ENCODE measurements around the gene DNAH8.

Gene DNAH8

GRCh38 chr6:38976801-38977500 lies 261.8 kb downstream of the DNAH8 start:
- DNase-seq, result no peak

DNA sequence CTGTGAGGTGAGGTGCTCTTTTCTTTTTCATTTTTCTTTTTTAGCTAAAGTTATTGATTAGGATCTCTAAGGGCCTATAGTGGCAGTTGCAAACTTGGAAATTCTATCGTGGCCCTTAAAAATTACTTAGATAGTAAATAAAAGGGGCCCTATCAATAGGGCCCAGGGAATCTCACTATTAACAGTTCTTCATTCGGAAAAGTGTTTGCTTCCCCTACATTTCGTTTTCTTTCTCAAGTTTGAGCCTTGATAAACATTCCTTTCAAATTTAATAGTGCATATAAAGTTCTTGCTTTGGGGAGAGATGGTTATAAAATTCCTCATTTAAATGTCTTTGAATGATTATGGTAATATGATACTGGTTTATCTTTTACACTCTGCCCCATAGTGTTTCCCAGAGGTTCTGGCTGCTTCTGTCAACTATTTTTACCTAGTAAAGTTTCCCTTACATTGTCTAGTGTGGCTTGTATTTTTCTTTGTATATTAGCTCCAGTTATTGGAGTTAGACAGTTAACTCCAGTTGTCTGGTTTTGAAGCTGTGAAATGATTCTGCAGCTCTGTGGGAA lies 263.1 kb downstream of the DNAH8 start:
- no peak for DNase-seq

DNA sequence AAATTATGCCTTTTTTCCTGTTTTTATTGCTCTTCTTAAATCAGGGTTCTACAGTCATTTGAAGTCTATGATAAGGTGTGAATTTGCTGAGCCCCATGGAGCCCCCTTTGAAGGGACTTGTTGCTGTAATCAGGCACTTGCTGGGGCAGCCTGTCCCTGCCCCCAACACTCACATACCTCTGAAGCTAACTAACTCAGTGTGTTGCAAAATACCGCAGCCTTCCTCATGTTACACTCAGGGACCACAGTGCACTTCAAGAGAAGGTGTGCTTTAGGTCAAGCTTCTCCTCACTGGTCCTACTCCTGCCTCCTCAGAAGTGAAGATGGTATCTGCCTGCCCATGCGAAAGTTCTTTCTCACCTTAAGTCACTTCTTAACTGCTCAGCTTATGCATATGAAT lies 267.4 kb downstream of the DNAH8 start:
- no peak for DNase-seq

GRCh38 chr6:38984723-38985122 lies 269.6 kb downstream of the DNAH8 start:
- no peak for DNase-seq

- DNase-seq, result no peak
Measured at GRCh38 chr6:38985839-38986238, 270.7 kb downstream of the DNAH8 start.

GRCh38 chr6:38987503-38987902 lies 272.4 kb downstream of the DNAH8 start:
- no peak for DNase-seq

DNA sequence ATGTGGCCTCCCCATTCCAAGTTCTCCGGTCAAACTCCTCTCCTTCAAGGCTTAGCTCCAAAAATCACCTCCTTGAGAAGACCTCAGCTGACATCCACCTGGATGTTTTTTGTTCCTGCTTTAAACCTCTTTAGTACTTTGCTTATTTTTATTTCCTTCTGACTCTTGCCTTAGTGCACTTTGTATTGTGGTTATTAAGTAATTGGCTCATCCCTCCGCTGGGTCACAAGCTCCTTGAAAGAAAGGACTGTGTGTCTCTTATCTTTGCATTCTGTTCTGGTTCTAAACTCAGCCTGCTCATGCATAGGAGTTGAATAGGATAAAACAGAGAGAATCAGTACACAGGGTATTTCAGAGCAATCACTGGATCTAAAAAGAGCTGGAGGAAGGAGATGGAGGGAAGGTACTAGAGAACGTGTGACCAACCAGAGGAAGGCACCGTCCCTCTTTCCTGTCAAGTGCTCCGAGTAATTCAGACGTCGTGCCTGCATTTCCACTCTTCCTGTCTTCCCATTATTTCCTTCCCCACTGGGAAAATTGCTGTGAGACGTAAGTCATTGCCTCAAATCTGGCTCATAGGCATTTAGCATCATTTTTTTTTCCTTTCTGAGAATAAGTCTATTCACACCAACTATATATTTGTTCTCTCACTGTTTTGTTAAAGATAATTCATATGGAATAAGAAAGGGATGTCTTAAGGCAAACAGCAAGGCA lies 273.8 kb downstream of the DNAH8 start:
- DNase-seq, result no peak

DNA sequence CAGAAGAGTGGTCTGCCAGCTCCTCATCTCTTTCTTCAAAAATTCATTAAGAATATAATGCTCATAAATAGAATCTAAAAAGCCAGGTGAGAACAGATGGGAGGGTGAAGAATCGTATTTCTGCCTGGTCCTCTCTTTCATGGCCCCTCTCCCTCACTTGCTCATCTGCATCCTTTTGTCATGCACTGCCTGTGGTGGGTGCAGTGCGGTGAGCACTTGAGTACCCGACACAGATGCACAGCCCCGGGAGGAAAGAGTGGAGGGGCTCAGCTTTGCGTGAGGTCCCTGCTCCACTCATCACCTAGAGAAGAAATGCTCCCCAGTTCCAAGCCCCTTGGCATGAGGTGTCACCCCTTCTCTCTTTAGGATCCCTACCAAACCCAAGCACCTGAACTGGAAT lies 275.4 kb downstream of the DNAH8 start:
- no peak for DNase-seq

DNA sequence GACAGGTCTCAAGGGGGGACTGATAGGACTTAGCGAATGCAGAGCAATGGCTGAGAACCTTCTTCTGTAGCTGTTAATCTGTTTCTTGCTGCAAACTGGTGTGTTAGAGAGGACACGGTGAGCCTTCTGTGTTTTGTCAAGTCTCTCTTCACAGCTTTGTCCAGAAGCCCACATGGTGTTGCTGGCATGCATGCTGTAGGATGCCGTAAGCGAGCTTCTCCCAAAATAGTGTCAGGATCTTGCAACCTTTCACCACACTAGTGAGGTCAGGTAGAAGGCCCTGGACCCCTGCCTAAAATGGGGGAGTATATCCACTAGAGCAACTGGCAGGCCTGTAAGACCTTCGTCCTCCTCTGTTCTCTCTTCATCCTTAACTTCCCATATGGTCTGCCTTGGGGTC lies 281.6 kb downstream of the DNAH8 start:
- DNase-seq, result no peak

GRCh38 chr6:38997128-38997761 lies 282.1 kb downstream of the DNAH8 start:
- peak in 4 of 6 experiments; percentile 2 to 3 (median 2) for DNase-seq

GRCh38 chr6:39003072-39003471 lies 288.0 kb downstream of the DNAH8 start:
- DNase-seq, result no peak

GRCh38 chr6:39003492-39003891 lies 288.4 kb downstream of the DNAH8 start:
- no peak for DNase-seq

GRCh38 chr6:39004801-39005200 lies 289.7 kb downstream of the DNAH8 start:
- no peak for DNase-seq

DNA sequence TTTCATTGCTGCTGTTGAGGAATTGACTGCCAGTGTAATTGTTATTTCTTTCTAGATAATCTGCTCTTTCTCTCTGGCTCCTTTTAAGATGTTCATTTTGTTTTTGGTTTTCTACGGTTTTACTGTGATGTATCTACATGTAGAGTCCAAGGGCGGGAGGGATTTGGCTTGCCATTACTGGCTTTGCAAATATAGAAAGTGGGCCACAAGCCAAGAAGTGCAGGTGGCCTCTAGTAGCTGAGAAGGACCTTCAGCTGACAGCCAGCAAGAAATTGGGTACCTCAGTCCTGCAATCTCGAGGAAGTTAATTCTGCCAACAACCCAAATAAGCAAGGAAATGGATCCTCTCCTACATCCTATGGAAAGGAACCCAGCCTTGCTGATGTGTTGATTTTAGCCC lies 290.7 kb downstream of the DNAH8 start:
- no peak for DNase-seq

GRCh38 chr6:39007575-39007974 lies 292.5 kb downstream of the DNAH8 start:
- DNase-seq, result no peak

GRCh38 chr6:39008737-39009136 lies 293.6 kb downstream of the DNAH8 start:
- DNase-seq, result no peak

DNA sequence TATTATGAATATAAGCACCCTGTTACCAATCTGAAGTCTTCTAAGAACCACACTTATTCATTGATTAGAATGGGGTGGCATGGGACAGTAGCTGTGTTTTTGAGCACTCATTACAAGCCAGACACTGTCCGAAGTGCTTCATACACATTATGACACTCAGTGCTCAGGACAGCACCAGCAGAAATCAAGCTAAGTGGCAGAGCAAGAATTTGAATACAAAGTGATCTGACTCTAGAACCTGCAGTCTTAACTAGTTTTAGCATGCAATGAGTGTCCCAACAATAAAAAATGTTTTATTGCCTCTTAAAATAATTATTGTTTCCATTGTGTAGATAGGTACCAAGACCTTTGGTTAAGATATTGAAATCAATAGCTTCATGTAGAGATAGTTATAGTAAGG lies 294.4 kb downstream of the DNAH8 start:
- no peak for DNase-seq

DNA sequence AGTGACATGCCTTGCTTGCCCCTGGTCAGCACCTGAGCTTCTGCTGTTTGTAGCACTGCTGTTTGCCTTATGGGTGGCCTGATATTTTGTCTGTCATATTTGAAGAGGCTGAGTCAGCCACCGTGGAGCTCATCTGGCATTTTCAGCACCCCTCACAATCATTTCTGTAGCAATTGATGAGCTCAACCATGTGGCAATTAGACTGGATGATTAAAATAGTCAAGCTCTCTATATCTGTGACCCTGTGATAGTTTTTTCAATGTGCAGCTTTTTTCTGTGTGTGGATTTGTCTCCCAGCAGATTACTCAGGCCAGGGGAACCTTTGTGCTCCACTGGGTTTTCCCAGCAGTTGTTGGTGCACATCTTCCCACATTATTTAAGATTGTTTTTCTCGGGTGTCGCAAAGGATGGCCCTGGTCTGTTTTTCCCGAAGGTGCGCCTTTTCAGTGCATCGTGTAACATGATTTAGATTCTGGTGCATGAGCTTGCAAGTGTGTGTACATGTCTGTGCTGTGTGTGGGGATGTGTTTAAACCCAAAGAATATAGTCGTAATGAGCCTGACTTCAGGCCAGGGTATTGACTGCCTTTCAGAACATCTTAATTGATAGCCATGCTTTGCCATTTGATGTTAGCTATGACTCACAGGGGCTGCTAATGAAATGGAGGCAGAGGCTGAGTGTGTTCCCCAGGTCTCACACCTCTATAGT lies 301.9 kb downstream of the DNAH8 start:
- no peak for DNase-seq

GRCh38 chr6:39017547-39017880 lies 302.4 kb downstream of the DNAH8 start:
- DNase-seq, result no peak

- DNase-seq, result no peak
Measured at GRCh38 chr6:39018103-39018502, 303.0 kb downstream of the DNAH8 start.

- no peak for DNase-seq
Measured at GRCh38 chr6:39020136-39020535, 305.0 kb downstream of the DNAH8 start.

GRCh38 chr6:39021041-39021440 lies 305.9 kb downstream of the DNAH8 start:
- DNase-seq, result no peak

- DNase-seq, result no peak
Measured at GRCh38 chr6:39021779-39022178, 306.7 kb downstream of the DNAH8 start.
